Endothelial cell of umbilical vein (primary cell): ENCODE data around the gene GTF2H4. TPM values are rescaled to one million over a fixed set of nuclear protein-coding genes. Genes with fewer than 3 reads are reported as not detected.

Experiments used
- BruUV-seq: library from RNA; stranded (reverse); fragments of 400-500 nt; replicated peaks from 2 replicates; lab custom pipeline; 2021; lab: Mats Ljungman, UMichigan
- CTCF ChIA-PET: fragments of 300-600, 350-600 bp; sonication (Branson Sonifier 250); formaldehyde crosslinking; loops from one replicate; lab custom pipeline; 2021; ENCODE audit warnings: antibody characterized with exemption, inconsistent platforms; lab: Charles Lee
- POLR2A ChIA-PET: fragments of 300-600, 350-600 bp; sonication (Branson Sonifier 250); formaldehyde crosslinking; loops from one replicate; lab custom pipeline; 2021; ENCODE audit warnings: antibody characterized with exemption, inconsistent platforms; lab: Charles Lee
- DNase-seq: peaks from one replicate; pipeline ENCODE4 v3.0.0-alpha.2; 2011; ENCODE audit warnings: low read depth, low spot score
- FAIRE-seq: peaks from 2 replicates; lab custom pipeline; 2011; peaks lifted over from hg19 to GRCh38; lab: Jason Lieb, UNC
- H2AFZ ChIP-seq: 2 replicates; pipeline ENCODE4 v1.6.0; 2012; ENCODE audit warnings: low read depth, low read length, control low read depth, inconsistent platforms
- H3K27ac ChIP-seq: 2 replicates; pipeline ENCODE4 v1.5.1; 2011; ENCODE audit warnings: low read depth, mild to moderate bottlenecking, control low read depth, low read length, moderate library complexity; ENCODE audit not compliant: insufficient read depth
- H3K27me3 ChIP-seq, 2 experiments: 2 replicates each; pipeline versions ENCODE4 v1.6.0 to v1.6.1; 2011; ENCODE audit warnings: low read length in 2 of 2, mixed read lengths in 1 of 2; ENCODE audit not compliant: control insufficient read depth in 2 of 2, insufficient read depth in 2 of 2
- H3K36me3 ChIP-seq, 2 experiments: 2 replicates in 1 of 2; 3 replicates in 1 of 2; pipeline ENCODE4 v1.5.1; 2011; ENCODE audit warnings: low read length in 2 of 2, mild to moderate bottlenecking in 1 of 2, moderate library complexity in 1 of 2; ENCODE audit not compliant: control insufficient read depth in 2 of 2, insufficient read depth in 2 of 2; ENCODE audit errors: extremely low read depth in 1 of 2
- H3K4me1 ChIP-seq: 3 replicates; pipeline ENCODE4 v1.5.1; 2011; ENCODE audit warnings: mild to moderate bottlenecking, low read length; ENCODE audit not compliant: control insufficient read depth, insufficient read depth; ENCODE audit errors: extremely low read depth
- H3K4me2 ChIP-seq: 2 replicates; pipeline ENCODE4 v1.6.1; 2011; ENCODE audit warnings: low read length, control low read depth, mixed read lengths; ENCODE audit not compliant: insufficient read depth
- H3K4me3 ChIP-seq, 3 experiments: fragments of 200-600 bp in 1 of 3; sonication (generic), shearing (Covaris generic) in 1 of 3; replicated peaks in 1 of 3; 2 replicates each; pipeline ENCODE4 v1.5.1; 2011 to 2016; ENCODE audit warnings: control low read depth in 3 of 3, low read length in 3 of 3, mild to moderate bottlenecking in 2 of 3, inconsistent platforms in 1 of 3, low read depth in 1 of 3, moderate library complexity in 1 of 3; ENCODE audit not compliant: insufficient read depth in 1 of 3
- H3K79me2 ChIP-seq: 2 replicates; pipeline ENCODE4 v1.6.0; 2012; ENCODE audit warnings: low read length, inconsistent platforms; ENCODE audit not compliant: control insufficient read depth, insufficient read depth
- H3K9ac ChIP-seq: replicated peaks from 2 replicates; pipeline ENCODE3; 2011; ENCODE audit warnings: low read length, control low read depth; ENCODE audit not compliant: insufficient read depth; ENCODE audit errors: extremely low read depth
- H3K9me1 ChIP-seq: replicated peaks from 3 replicates; pipeline ENCODE4 v1.6.0; 2011; ENCODE audit warnings: mild to moderate bottlenecking, low read length; ENCODE audit not compliant: control insufficient read depth, insufficient read depth; ENCODE audit errors: extremely low read depth
- H3K9me3 ChIP-seq: replicated peaks from 2 replicates; pipeline ENCODE4 v1.5.1; 2012; ENCODE audit warnings: low read length, inconsistent platforms; ENCODE audit not compliant: control insufficient read depth, insufficient read depth
- H4K20me1 ChIP-seq: replicated peaks from 2 replicates; pipeline ENCODE3; 2011; ENCODE audit warnings: mild to moderate bottlenecking, low read length; ENCODE audit not compliant: control insufficient read depth, insufficient read depth; ENCODE audit errors: extremely low read depth
- EZH2 ChIP-seq: IDR thresholded peaks from 2 replicates; pipeline ENCODE4 v1.6.1; 2012; ENCODE audit warnings: borderline replicate concordance, low read depth, mild to moderate bottlenecking, moderate library complexity, low read length, inconsistent platforms; ENCODE audit not compliant: severe bottlenecking
- FOS ChIP-seq: IDR thresholded peaks from 2 replicates; pipeline ENCODE4 v1.6.1; 2011; ENCODE audit warnings: mild to moderate bottlenecking, low read length, moderate library complexity, borderline replicate concordance; ENCODE audit not compliant: insufficient read depth
- GATA2 ChIP-seq: IDR thresholded peaks from 2 replicates; pipeline ENCODE4 v1.7.0; 2011; ENCODE audit warnings: low read depth, mild to moderate bottlenecking, moderate library complexity, mixed read lengths, low read length; ENCODE audit not compliant: insufficient read length, insufficient read depth
- JUN ChIP-seq: IDR thresholded peaks from 2 replicates; pipeline ENCODE4 v1.6.1; 2011; ENCODE audit warnings: borderline replicate concordance, low read depth; ENCODE audit not compliant: insufficient read length, insufficient read depth
- MYC ChIP-seq: IDR thresholded peaks from one replicate; pipeline ENCODE4 v1.6.1; 2011; ENCODE audit warnings: mild to moderate bottlenecking, low read depth, low read length
- POLR2A ChIP-seq: IDR thresholded peaks from 2 replicates; pipeline ENCODE4 v1.6.1; 2012; ENCODE audit warnings: low read depth, mild to moderate bottlenecking, control low read depth, low read length
- POLR2AphosphoS5 ChIP-seq: IDR thresholded peaks from 2 replicates; pipeline ENCODE4 v1.6.1; 2012; ENCODE audit warnings: low read depth, mild to moderate bottlenecking, control low read depth, low read length, moderate library complexity; ENCODE audit not compliant: insufficient read depth
- dilution Hi-C: fragments of 300-500 bp; cut with MboI; formaldehyde crosslinking; loops from one replicate; pipeline ENCODE4 v1.15.0; 2019; ENCODE audit warnings: low sequenced_read_pairs; ENCODE audit not compliant: extremely low pct_ligation_motif_present
- intact Hi-C: fragments of 100-400 bp; cut with micrococcal nuclease; formaldehyde crosslinking; loops from one replicate; pipeline ENCODE4 v1.10.0; 2022
- polyA plus RNA-seq, 4 experiments: library from polyadenylated mRNA; depleted of rRNA in 3 of 4; stranded (reverse) in 3 of 4; unstranded in 1 of 4; fragments of >200 nt; gene quantifications; 2 replicates each; pipeline versions ENCODE4 v1.2.1 to v1.2.3, GENCODE V29; 2011 to 2012; ENCODE audit warnings: missing spikeins in 1 of 4
- total RNA-seq: library from RNA; stranded (reverse); gene quantifications from 2 replicates; pipeline ENCODE4 v1.2.3, GENCODE V29; 2021
- TF ChIP-seq, protein P1 (sequence below), 2 donors: IDR thresholded peaks; 1 replicate in 1 of 2; 2 replicates in 1 of 2; pipeline ENCODE4 v1.5.1; 2011; ENCODE audit warnings: low read length in 2 of 2, mild to moderate bottlenecking in 2 of 2, moderate library complexity in 2 of 2, control low read depth in 1 of 2, inconsistent platforms in 1 of 2, low read depth in 1 of 2; ENCODE audit not compliant: insufficient read depth in 1 of 2; ENCODE audit errors: extremely low read depth in 1 of 2
- TF ChIP-seq, protein P2 (sequence below): IDR thresholded peaks from 2 replicates; pipeline ENCODE4 v1.6.1; 2011; ENCODE audit not compliant: insufficient read depth, insufficient read length

Gene GTF2H4
- total and polyA plus RNA-seq, 2 donors (not counting 3 experiments of a cell fraction or from before 2014, with no cell fraction given) = 40.5 to 52.6 TPM

DNA sequence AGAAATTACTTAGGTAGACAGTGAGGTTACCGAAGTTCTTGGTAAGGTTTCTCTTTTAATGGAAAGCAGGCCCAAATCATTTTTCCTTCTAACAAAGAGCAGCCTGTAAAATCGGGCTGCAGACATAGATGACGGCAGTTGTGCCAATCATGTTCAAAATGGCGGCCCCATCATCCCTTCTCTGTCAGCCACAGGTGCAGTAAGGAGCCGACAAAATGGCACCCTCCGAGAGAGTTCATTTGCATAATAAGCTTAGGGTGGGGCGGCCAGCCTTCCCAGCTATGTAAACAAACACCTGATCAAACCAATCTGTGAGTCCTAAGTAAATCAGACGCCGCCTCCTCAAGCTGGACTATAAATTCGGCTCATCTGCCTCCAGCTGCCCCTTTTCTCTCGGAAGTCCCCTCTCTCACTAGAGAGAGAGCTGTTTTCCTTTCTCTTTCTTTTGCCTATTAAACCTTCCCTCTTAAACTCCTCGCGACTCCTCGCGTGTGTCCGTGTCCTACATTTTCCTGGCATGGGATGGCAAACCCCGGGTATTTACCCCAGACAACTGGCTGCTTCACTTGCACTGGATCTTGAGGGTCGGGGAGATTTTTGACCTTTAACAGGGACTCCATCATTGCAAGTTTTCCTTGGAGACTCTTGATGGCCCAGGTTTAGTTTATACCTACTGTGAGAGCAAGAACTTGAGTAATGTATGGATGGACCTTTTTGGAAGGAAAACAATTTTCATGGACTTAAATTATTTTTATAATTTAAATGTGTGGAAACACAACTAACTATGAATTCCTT is 32.6 kb upstream of the GTF2H4 start:
- BruUV-seq = no TSS peak
- Histone ChIP-seq H3K27me3 (no peaks in the 10 kb centered on the region), H3K4me2 (no peak overlapping the region), H3K9me3 (no peaks in the 10 kb centered on the region), H3K27ac (peak overlapping the region; percentile 55), H3K9me1 (no peaks in the 10 kb centered on the region), H2AFZ (no peak overlapping the region), H3K4me1 (peaks cover 23% of the 10 kb centered on the region), H3K79me2 (no peaks in the 10 kb centered on the region), H3K4me3 (no peak overlapping the region), H3K9ac (no peak overlapping the region), H4K20me1 (no peaks in the 10 kb centered on the region), H3K36me3 (no peaks in the 10 kb centered on the region)
- TF ChIP-seq MYC (no peak), JUN (no peak), FOS (no peak), POLR2A (no peak), EZH2 (no peak), POLR2AphosphoS5 (no peak), GATA2 (no peak)
- TF ChIP-seq, protein P1, sequence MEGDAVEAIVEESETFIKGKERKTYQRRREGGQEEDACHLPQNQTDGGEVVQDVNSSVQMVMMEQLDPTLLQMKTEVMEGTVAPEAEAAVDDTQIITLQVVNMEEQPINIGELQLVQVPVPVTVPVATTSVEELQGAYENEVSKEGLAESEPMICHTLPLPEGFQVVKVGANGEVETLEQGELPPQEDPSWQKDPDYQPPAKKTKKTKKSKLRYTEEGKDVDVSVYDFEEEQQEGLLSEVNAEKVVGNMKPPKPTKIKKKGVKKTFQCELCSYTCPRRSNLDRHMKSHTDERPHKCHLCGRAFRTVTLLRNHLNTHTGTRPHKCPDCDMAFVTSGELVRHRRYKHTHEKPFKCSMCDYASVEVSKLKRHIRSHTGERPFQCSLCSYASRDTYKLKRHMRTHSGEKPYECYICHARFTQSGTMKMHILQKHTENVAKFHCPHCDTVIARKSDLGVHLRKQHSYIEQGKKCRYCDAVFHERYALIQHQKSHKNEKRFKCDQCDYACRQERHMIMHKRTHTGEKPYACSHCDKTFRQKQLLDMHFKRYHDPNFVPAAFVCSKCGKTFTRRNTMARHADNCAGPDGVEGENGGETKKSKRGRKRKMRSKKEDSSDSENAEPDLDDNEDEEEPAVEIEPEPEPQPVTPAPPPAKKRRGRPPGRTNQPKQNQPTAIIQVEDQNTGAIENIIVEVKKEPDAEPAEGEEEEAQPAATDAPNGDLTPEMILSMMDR (IDR thresholded peaks at IDR 0.05; ENCODE audit: extremely low read depth in 1 of 2, insufficient read depth in 1 of 2, low read depth in 1 of 2, low read length in 2 of 2) = no peak
- TF ChIP-seq, protein P2, sequence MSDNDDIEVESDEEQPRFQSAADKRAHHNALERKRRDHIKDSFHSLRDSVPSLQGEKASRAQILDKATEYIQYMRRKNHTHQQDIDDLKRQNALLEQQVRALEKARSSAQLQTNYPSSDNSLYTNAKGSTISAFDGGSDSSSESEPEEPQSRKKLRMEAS = no peak
- CTCF ChIA-PET = interaction anchor here (1.2 to 5.6 kb wide), 3 partner anchors 45 to 196 kb away, joined by 3 to 57 read pairs (median 6); no protein-coding TSS in a partner anchor
- FAIRE-seq (no peak), DNase-seq (no peak)
- intact Hi-C loops (loop anchor here (2.0 to 10.0 kb wide), 2 partner anchors 197 to 391 kb away; partner anchors contain the start of gene HLA-E), dilution Hi-C loops (loop anchor here (25.0 kb wide), 1 partner anchor 138 kb away; the partner anchor contains the start of genes FLOT1 and IER3)
- POLR2A ChIA-PET = no interaction called here
